ENCODE data around the gene TMX2.
A peak's percentile ranks its signal among the peaks of the same experiment; 100 is the strongest.

The TMX2 gene

DNA sequence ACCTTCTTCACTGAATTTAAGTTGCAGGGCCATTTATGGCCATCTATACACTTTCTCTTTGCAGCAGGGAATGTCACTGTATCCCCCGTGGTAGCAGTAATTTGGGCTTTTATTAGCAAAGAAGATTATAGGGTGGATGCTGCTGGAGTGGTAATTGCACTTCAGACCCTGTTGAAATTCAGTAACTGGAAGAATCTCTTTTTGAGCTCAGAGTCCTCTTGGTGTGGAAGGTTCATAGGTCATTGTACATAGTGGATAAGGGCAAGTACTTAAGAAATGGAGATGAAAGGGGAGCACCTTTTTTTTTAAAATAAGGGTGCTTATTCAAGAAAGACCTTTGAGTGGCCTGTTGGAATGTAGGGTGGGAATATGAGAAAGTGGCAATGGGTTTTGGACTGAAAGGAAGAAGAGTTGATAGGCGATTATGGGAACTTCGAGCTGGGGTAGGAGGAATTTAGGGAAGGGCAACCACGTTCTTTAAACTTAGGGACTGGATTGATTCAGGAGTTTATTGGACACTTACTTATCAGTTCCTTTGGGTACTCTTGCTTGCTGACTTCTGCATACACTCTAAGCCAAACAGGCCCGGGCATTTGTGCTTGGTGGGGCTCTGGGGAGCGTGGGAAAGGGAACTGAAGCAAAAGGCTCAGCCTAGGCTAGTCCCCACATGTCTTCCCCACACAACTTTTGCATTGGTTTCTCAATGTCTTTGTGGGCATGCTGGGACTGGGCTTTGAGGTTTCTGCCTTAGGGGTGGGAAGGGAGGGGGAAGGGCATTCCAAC lies 75.7 kb downstream of the TMX2 start:
- no peaks in the 10 kb centered on the region for H3K9me3 Mint-ChIP-seq
- peak overlapping the region; percentile 12 to 55 (median 34) for H3K27ac Mint-ChIP-seq
- H3K27me3 Mint-ChIP-seq (ENCODE audit: low read depth) = no peaks in the 10 kb centered on the region
- TF ChIP-seq, protein P1, sequence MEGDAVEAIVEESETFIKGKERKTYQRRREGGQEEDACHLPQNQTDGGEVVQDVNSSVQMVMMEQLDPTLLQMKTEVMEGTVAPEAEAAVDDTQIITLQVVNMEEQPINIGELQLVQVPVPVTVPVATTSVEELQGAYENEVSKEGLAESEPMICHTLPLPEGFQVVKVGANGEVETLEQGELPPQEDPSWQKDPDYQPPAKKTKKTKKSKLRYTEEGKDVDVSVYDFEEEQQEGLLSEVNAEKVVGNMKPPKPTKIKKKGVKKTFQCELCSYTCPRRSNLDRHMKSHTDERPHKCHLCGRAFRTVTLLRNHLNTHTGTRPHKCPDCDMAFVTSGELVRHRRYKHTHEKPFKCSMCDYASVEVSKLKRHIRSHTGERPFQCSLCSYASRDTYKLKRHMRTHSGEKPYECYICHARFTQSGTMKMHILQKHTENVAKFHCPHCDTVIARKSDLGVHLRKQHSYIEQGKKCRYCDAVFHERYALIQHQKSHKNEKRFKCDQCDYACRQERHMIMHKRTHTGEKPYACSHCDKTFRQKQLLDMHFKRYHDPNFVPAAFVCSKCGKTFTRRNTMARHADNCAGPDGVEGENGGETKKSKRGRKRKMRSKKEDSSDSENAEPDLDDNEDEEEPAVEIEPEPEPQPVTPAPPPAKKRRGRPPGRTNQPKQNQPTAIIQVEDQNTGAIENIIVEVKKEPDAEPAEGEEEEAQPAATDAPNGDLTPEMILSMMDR (IDR thresholded peaks at IDR 0.05; ENCODE audit: unreplicated experiment in 3 of 3) = no peak
- H3K36me3 Mint-ChIP-seq (ENCODE audit: low read depth) = peaks cover 36% of the 10 kb centered on the region
- no peak overlapping the region for H3K4me3 Mint-ChIP-seq
- H3K4me1 Mint-ChIP-seq = peaks cover 38% of the 10 kb centered on the region

DNA sequence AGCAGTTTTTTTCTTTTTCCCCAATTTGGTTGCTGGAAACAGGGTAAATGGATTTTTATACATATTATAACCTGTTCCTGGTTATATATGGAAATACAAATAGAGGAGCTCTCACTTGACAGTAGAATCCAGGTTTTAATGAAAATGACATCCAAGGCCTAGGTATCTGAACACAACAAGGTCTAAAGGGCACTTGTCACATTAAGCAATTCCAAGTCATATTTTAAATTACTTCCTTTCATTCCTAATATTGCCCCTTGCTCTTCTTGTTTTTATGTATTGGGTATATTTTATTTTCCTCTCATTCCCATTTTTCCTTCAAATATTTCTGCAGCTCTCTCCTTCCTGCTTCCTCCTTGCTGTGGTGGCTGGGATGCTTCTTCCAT lies 76.3 kb downstream of the TMX2 start:
- no peaks in the 10 kb centered on the region for H3K27me3 Mint-ChIP-seq (ENCODE audit: low read depth)
- H3K36me3 Mint-ChIP-seq (ENCODE audit: low read depth) = peaks cover 42% of the 10 kb centered on the region
- no peak overlapping the region for H3K27ac Mint-ChIP-seq
- TF ChIP-seq, protein P1 (IDR thresholded peaks at IDR 0.05; ENCODE audit: unreplicated experiment in 3 of 3) = no peak
- H3K4me3 Mint-ChIP-seq = no peak overlapping the region
- no peaks in the 10 kb centered on the region for H3K9me3 Mint-ChIP-seq
- H3K4me1 Mint-ChIP-seq = peaks cover 44% of the 10 kb centered on the region

All from nephron (organoid).